Measurements from ENCODE around the gene RIMS1.

RIMS1 gene

GRCh38 chr6:72084992-72085569 lies 198.7 kb downstream of the RIMS1 start:
- DNase-seq (ENCODE audit: low read depth in 2 of 2) = no peak

GRCh38 chr6:72094506-72094905 lies 208.2 kb downstream of the RIMS1 start:
- no peak for DNase-seq (ENCODE audit: low read depth in 2 of 2)

- no peak for DNase-seq (ENCODE audit: low read depth in 2 of 2)
Measured at GRCh38 chr6:72102561-72102960, 216.2 kb downstream of the RIMS1 start.

GRCh38 chr6:72111611-72112010 lies 225.3 kb downstream of the RIMS1 start:
- no peak for DNase-seq (ENCODE audit: low read depth in 2 of 2)

GRCh38 chr6:72130327-72130726 lies 244.0 kb downstream of the RIMS1 start:
- DNase-seq (ENCODE audit: low read depth in 2 of 2) = no peak

GRCh38 chr6:72132427-72132826 lies 246.1 kb downstream of the RIMS1 start:
- no peak for DNase-seq (ENCODE audit: low read depth in 2 of 2)

- DNase-seq (ENCODE audit: low read depth in 2 of 2) = no peak
Measured at GRCh38 chr6:72132851-72133250, 246.5 kb downstream of the RIMS1 start.

- no peak for DNase-seq (ENCODE audit: low read depth in 2 of 2)
Measured at GRCh38 chr6:72133324-72133723, 247.0 kb downstream of the RIMS1 start.

- DNase-seq (ENCODE audit: low read depth in 2 of 2) = no peak
Measured at GRCh38 chr6:72140795-72141194, 254.4 kb downstream of the RIMS1 start.

- no peak for DNase-seq (ENCODE audit: low read depth in 2 of 2)
Measured at GRCh38 chr6:72149715-72150114, 263.4 kb downstream of the RIMS1 start.

GRCh38 chr6:72151742-72152141 lies 265.4 kb downstream of the RIMS1 start:
- no peak for DNase-seq (ENCODE audit: low read depth in 2 of 2)

GRCh38 chr6:72175916-72176315 lies 289.6 kb downstream of the RIMS1 start:
- no peak for DNase-seq (ENCODE audit: low read depth in 2 of 2)

GRCh38 chr6:72182337-72183246 lies 296.2 kb downstream of the RIMS1 start:
- no peak for DNase-seq (ENCODE audit: low read depth in 2 of 2)

- DNase-seq (ENCODE audit: low read depth in 2 of 2) = no peak
Measured at GRCh38 chr6:72203983-72204382, 317.6 kb downstream of the RIMS1 start.

GRCh38 chr6:72205500-72205899 lies 319.1 kb downstream of the RIMS1 start:
- DNase-seq (ENCODE audit: low read depth in 2 of 2) = no peak

- no peak for DNase-seq (ENCODE audit: low read depth in 2 of 2)
Measured at GRCh38 chr6:72206606-72207005, 320.3 kb downstream of the RIMS1 start.

GRCh38 chr6:72212686-72213085 lies 326.3 kb downstream of the RIMS1 start:
- no peak for DNase-seq (ENCODE audit: low read depth in 2 of 2)

GRCh38 chr6:72213654-72214053 lies 327.3 kb downstream of the RIMS1 start:
- no peak for DNase-seq (ENCODE audit: low read depth in 2 of 2)

- no peak for DNase-seq (ENCODE audit: low read depth in 2 of 2)
Measured at GRCh38 chr6:72216222-72217068, 330.1 kb downstream of the RIMS1 start.

GRCh38 chr6:72217626-72218025 lies 331.3 kb downstream of the RIMS1 start:
- DNase-seq (ENCODE audit: low read depth in 2 of 2) = no peak

- DNase-seq (ENCODE audit: low read depth in 2 of 2) = no peak
Measured at GRCh38 chr6:72218125-72218524, 331.8 kb downstream of the RIMS1 start.

GRCh38 chr6:72219536-72219935 lies 333.2 kb downstream of the RIMS1 start:
- no peak for DNase-seq (ENCODE audit: low read depth in 2 of 2)
